Fibroblast of the aortic adventitia (primary cell): ENCODE results near the gene CHCHD4. TPM values are rescaled to one million over a fixed set of nuclear protein-coding genes. Genes with fewer than 3 reads are reported as not detected.
A peak's percentile ranks its signal among the peaks of the same experiment; 100 is the strongest.
"Not testable (repeated sequence)": the region's sequence is repeated elsewhere in the genome, so short reads cannot be mapped to it uniquely, and the experiment has no call there.

Source experiments
- DNase-seq: peaks from one replicate; pipeline ENCODE4 v3.0.0-alpha.2; 2010; ENCODE audit warnings: low read depth
- H3K4me3 ChIP-seq: 2 replicates; pipeline ENCODE4 v1.5.1; 2011; ENCODE audit warnings: low read depth, mild to moderate bottlenecking, control low read depth, low read length, moderate library complexity
- total RNA-seq: library from RNA; depleted of rRNA; stranded (reverse); fragments of >200 nt; gene quantifications from 2 replicates; pipeline ENCODE4 v1.2.3, GENCODE V29; 2012; ENCODE audit warnings: low replicate concordance
- TF ChIP-seq, protein P1 (sequence below): IDR thresholded peaks from 2 replicates; pipeline ENCODE4 v1.5.1; 2011; ENCODE audit warnings: mild to moderate bottlenecking, low read length, control low read depth, inconsistent platforms; ENCODE audit not compliant: insufficient read depth

Gene CHCHD4
- total RNA-seq, 1 donor = 12.7 TPM

DNA sequence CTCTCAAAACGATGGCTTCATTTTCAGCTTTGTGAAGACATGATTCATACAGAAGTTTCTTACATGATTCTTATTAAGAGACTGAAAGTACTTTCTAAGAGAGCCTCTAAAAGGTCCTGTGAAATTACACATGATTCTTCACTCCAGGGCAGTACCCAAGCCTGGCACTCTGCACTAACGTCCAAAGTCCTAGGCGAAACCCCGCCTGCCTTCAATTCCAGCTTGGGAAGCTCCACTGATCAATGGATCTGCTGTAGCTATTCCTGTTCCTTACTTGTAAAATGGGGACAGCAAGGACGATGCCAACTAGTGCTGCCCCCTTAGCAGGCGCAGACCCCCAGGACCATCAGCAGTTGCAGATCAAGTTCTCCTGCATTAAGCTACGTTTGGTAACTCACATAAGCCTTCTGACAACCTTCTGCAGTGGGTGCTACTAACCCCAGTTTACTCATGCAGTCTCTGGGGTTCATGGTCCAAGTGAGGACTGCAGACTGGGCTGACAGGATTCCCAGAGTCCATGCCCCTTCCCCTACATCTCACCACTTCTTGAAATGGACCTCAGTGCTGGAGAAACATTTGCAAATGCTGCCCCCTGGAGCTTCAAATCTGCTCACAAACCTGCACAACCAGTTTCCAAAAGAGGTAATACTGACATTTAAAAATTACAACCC, 10.6 kb downstream of the CHCHD4 start:
- DNase-seq = no peak
- TF ChIP-seq, protein P1, sequence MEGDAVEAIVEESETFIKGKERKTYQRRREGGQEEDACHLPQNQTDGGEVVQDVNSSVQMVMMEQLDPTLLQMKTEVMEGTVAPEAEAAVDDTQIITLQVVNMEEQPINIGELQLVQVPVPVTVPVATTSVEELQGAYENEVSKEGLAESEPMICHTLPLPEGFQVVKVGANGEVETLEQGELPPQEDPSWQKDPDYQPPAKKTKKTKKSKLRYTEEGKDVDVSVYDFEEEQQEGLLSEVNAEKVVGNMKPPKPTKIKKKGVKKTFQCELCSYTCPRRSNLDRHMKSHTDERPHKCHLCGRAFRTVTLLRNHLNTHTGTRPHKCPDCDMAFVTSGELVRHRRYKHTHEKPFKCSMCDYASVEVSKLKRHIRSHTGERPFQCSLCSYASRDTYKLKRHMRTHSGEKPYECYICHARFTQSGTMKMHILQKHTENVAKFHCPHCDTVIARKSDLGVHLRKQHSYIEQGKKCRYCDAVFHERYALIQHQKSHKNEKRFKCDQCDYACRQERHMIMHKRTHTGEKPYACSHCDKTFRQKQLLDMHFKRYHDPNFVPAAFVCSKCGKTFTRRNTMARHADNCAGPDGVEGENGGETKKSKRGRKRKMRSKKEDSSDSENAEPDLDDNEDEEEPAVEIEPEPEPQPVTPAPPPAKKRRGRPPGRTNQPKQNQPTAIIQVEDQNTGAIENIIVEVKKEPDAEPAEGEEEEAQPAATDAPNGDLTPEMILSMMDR = no peak
- no peak overlapping the region for H3K4me3 ChIP-seq

- peak; percentile 13 for DNase-seq
- TF ChIP-seq, protein P1 = no peak
- H3K4me3 ChIP-seq = no peak overlapping the region
Observed at GRCh38 chr3:14110699-14111098, 14.0 kb downstream of the CHCHD4 start.

GRCh38 chr3:14109821-14110220, 14.8 kb downstream of the CHCHD4 start:
- not testable (repeated sequence) for DNase-seq, H3K4me3 ChIP-seq

DNA sequence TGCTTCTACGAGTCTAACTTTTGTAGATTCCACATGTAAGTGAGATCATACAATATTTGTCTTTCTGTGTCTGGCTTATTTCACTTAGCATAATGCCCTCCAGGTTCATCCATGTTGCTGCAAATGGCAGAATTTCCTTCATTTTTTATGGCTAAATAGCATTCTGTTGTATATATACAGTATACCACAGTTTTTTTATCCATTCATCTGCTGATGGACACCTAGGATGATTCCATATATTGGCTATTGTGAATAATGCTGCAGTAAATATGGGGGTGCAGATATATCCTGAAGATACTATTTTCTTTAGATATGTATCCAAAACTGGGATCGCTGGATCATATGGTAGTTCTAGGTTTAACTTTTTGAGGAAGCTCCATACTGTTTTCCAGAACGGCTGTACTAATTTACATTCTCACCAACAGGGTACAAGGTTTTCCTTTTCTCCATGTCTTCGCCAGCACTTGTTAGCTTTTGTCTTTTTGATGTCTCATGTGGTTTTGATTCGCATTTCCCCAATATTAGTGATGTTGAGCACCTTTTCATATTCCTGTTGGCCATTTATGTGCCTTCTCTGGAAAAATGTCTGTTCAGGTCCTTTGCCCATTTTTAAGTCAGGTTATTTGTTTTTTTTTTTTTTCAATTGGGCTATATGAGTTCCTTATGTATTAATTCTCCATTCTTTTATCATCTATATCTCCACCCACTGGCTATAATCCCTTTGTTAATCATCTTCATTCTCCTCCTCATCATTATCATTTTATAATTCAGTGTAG, 26.9 kb downstream of the CHCHD4 start:
- H3K4me3 ChIP-seq = no peak overlapping the region
- no peak for DNase-seq
- TF ChIP-seq, protein P1 = no peak

DNA sequence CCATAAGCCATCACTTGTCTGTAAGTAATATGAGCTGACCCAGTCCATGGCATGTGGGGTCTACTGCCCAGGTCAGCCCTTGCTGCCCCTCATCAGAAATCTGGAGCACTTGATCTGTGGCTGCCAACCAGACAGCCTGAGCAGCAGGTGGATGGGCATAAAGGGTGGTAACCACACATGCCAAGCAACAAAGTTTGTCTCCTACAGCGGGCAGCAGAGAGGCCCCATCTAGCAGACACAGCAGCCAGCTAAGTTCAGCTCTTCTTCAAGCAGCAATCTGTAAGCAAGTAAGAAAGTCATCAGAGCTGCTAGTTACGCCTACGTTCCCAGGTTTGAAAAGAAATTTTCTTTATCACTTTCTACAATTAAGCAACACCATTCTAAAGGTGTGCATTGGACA, 27.9 kb downstream of the CHCHD4 start:
- TF ChIP-seq, protein P1 = no peak
- no peak for DNase-seq
- H3K4me3 ChIP-seq = no peak overlapping the region

DNA sequence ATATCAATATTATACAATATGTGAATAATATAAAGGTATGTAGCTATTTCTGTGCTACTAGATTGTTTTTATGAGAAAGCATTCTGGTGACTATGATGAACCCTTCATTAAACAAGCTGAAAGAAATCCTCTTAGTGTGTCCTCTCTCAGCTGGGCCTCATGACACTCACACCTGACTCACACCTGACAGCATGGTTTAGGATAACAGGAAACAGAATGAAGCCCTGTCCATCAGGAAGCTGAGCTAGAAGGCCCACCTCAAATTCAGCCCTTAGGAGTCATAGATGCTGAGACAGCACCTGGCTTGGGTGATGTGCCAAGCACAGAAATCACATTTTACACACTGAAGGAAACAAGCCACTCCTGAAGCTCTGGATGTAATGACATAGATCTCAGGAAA, 30.8 kb downstream of the CHCHD4 start:
- no peak overlapping the region for H3K4me3 ChIP-seq
- TF ChIP-seq, protein P1 = no peak
- no peak for DNase-seq

- no peak for DNase-seq
- TF ChIP-seq, protein P1 = no peak
- no peak overlapping the region for H3K4me3 ChIP-seq
Observed at GRCh38 chr3:14092464-14092863, 32.2 kb downstream of the CHCHD4 start.

- not testable (repeated sequence) for H3K4me3 ChIP-seq, DNase-seq
Observed at GRCh38 chr3:14091959-14092358, 32.7 kb downstream of the CHCHD4 start.

GRCh38 chr3:14087461-14087860, 37.2 kb downstream of the CHCHD4 start:
- H3K4me3 ChIP-seq, DNase-seq: not testable (repeated sequence)
